HUDEP-2 (cell line): ENCODE measurements around the gene KCNG2.

Source experiments
- DNase-seq, 76 experiments: peaks; one replicate each; lab custom pipeline; 2025; ENCODE audit not compliant: unreplicated experiment in 76 of 76; lab: John Stamatoyannopoulos, UW

The KCNG2 gene

GRCh38 chr18:79934311-79935097 lies 136.8 kb downstream of the KCNG2 start:
- no peak for DNase-seq

GRCh38 chr18:79935098-79935480 lies 137.4 kb downstream of the KCNG2 start:
- DNase-seq: no peak

- no peak for DNase-seq
Observed at GRCh38 chr18:79935499-79935898, 137.8 kb downstream of the KCNG2 start.

GRCh38 chr18:79935925-79936324 lies 138.2 kb downstream of the KCNG2 start:
- no peak for DNase-seq

GRCh38 chr18:79936641-79937040 lies 138.9 kb downstream of the KCNG2 start:
- DNase-seq: no peak

GRCh38 chr18:79937103-79937860 lies 139.5 kb downstream of the KCNG2 start:
- no peak for DNase-seq

- DNase-seq: no peak
Observed at GRCh38 chr18:79938196-79938595, 140.5 kb downstream of the KCNG2 start.

GRCh38 chr18:79939096-79939495 lies 141.4 kb downstream of the KCNG2 start:
- DNase-seq: no peak

- DNase-seq: no peak
Observed at GRCh38 chr18:79940126-79940813, 142.5 kb downstream of the KCNG2 start.

- no peak for DNase-seq
Observed at GRCh38 chr18:79940814-79941472, 143.2 kb downstream of the KCNG2 start.

- DNase-seq: no peak
Observed at GRCh38 chr18:79941473-79942119, 143.9 kb downstream of the KCNG2 start.

- DNase-seq: no peak
Observed at GRCh38 chr18:79942211-79942610, 144.5 kb downstream of the KCNG2 start.

GRCh38 chr18:79942786-79943607 lies 145.3 kb downstream of the KCNG2 start:
- peak in 74 of 76 experiments; percentile 36 to 96 (median 78) for DNase-seq

- no peak for DNase-seq
Observed at GRCh38 chr18:79943608-79944125, 145.9 kb downstream of the KCNG2 start.

- peak in 56 of 76 experiments; percentile 13 to 89 (median 54) for DNase-seq
Observed at GRCh38 chr18:79944126-79944731, 146.5 kb downstream of the KCNG2 start.

- no peak for DNase-seq
Observed at GRCh38 chr18:79944746-79945117, 147.0 kb downstream of the KCNG2 start.

GRCh38 chr18:79945118-79946042 lies 147.6 kb downstream of the KCNG2 start:
- no peak for DNase-seq
